ENCODE measurements around the gene ZNF784.

ZNF784 gene

DNA sequence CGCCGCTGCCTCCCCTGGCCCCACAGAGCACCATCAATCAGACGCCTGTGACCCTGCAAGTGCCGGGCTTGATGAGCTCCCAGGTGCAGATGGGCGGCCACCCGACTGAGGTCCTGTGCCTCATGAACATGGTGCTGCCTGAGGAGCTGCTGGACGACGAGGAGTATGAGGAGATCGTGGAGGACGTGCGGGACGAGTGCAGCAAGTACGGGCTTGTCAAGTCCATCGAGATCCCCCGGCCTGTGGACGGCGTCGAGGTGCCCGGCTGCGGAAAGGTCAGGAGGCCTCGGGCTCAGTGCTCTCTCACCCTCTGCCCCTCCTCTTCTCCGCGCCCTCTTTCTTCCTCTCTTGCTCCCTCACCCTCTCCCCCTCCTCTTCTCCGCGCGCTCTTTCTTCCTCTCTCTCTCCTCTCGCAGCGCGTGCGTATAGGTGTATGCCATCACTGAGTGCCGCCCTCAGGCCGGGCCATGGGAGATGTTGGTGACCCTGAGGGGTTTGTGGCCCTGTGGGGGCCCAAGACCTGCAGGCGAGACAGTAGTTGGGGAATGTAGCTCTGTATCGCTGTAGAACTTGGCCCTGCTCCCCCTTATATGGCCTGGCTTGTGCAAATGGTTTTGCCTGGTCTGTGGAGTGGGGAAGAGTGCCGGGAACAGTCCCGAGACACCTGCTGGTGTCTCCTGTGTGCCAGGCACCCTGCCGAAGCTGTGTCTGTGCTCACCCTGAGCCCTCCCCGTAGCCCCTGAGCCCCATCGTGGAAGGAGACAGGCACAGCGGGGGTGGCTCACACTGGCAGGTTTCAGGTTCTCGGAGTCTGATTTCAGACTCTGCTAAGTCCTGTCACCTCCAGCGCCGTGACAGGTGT is 45.3 kb upstream of the ZNF784 start:
- no peak overlapping the region for H3K27ac ChIP-seq
- no peak for DNase-seq (ENCODE audit: low spot score)
- ChIA-PET CTCF (no interaction called here), POLR2A (ENCODE audit: low non-redundant PET) (no interaction called here)
- TF ChIP-seq, protein P1, sequence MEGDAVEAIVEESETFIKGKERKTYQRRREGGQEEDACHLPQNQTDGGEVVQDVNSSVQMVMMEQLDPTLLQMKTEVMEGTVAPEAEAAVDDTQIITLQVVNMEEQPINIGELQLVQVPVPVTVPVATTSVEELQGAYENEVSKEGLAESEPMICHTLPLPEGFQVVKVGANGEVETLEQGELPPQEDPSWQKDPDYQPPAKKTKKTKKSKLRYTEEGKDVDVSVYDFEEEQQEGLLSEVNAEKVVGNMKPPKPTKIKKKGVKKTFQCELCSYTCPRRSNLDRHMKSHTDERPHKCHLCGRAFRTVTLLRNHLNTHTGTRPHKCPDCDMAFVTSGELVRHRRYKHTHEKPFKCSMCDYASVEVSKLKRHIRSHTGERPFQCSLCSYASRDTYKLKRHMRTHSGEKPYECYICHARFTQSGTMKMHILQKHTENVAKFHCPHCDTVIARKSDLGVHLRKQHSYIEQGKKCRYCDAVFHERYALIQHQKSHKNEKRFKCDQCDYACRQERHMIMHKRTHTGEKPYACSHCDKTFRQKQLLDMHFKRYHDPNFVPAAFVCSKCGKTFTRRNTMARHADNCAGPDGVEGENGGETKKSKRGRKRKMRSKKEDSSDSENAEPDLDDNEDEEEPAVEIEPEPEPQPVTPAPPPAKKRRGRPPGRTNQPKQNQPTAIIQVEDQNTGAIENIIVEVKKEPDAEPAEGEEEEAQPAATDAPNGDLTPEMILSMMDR (conservative IDR thresholded peaks at IDR 0.05; ENCODE audit: low read depth) = no peak

DNA sequence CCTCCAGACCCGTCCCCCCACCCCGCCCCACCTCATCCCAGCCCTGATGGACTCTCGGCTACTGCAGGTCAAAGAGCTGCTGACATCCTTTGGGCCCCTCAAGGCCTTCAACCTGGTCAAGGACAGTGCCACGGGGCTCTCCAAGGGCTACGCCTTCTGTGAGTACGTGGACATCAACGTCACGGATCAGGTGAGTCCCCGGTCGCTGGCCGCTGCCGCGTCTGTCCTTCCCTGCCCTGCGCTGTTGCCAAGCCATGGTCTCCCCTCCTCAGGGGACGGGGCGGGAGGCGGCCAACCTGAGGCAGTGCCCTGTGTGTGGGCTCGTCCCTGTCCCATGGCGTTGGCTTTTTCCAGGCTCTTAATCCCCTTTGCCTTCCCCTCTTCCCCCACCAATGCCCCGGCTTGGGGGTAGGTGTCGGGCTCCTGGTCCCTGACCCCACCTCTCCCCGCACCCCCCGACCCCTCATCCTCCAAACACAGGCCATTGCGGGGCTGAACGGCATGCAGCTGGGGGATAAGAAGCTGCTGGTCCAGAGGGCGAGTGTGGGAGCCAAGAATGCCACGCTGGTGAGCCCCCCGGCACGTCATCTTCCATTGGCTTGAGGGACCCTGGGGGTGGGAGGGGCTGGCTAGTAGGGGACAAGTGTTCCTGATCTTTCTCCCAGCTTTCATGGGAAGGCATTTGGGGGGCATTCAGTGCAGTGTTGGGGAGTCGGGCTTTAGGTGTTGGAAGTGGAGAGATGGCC is 44.4 kb upstream of the ZNF784 start:
- POLR2A ChIA-PET (ENCODE audit: low non-redundant PET) = no interaction called here
- CTCF ChIA-PET = interaction anchor here (1.5 kb wide), 1 partner anchor 12 kb away, joined by 3 read pairs; no protein-coding TSS in a partner anchor
- TF ChIP-seq, protein P1 (conservative IDR thresholded peaks at IDR 0.05; ENCODE audit: low read depth) = no peak
- no peak for DNase-seq (ENCODE audit: low spot score)
- peak overlapping the region; percentile 13; the same call in 1 of the 2 replicates for H3K27ac ChIP-seq

DNA sequence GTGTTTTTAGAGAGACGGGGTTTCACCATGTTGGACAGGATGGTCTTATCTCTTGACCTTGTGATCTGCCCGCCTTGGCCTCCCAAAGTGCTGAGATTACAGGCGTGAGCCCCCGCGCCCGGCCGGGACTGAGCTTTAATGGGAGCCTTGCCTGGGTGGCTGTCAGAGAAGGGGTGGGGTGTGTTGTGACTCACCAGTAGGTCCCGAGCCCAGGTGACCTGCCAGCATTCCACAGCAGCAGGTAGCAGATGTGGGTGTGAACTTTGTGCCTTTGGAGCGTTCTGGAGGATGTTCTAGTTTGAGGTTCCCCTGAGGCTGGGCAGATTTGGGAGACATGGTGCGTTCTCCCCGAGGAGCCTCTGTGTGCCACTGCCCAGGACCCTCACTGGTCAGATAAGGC is 43.6 kb upstream of the ZNF784 start:
- CTCF ChIA-PET = interaction anchor here (0.6 to 1.5 kb wide), 2 partner anchors 11 to 475 kb away, joined by 3 read pairs; no protein-coding TSS in a partner anchor
- peak overlapping the region; percentile 13; the same call in 1 of the 2 replicates for H3K27ac ChIP-seq
- TF ChIP-seq, protein P1 (conservative IDR thresholded peaks at IDR 0.05; ENCODE audit: low read depth) = no peak
- DNase-seq (ENCODE audit: low spot score) = peak; percentile 65
- POLR2A ChIA-PET (ENCODE audit: low non-redundant PET) = interaction anchor here (0.7 kb wide), 1 partner anchor 214 kb away, joined by 3 read pairs; no protein-coding TSS in a partner anchor

DNA sequence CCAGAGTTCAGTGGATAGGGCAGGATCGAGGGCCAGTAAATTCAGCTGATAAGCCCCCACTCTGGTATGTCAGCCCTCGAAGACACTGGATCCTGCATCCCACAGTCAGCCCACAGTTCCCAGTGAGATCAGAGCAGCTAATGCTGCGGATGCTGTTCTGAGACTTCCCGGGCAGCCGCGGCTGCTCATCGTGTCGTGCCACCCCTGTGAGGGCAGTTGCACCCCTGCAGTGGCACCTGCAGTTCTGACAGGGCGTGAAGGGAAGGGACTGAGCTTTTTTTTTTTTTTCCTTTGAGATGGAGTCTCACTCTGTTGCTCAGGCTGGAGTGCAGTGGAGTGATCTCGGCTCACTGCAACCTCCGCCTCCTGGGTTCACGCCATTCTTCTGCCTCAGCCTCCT is 43.1 kb upstream of the ZNF784 start:
- POLR2A ChIA-PET (ENCODE audit: low non-redundant PET) = interaction anchor here (0.7 kb wide), 1 partner anchor 214 kb away, joined by 3 read pairs; no protein-coding TSS in a partner anchor
- TF ChIP-seq, protein P1 (conservative IDR thresholded peaks at IDR 0.05; ENCODE audit: low read depth) = no peak
- no peak for DNase-seq (ENCODE audit: low spot score)
- CTCF ChIA-PET = interaction anchor here (1.5 kb wide), 1 partner anchor 11 kb away, joined by 3 read pairs; no protein-coding TSS in a partner anchor
- H3K27ac ChIP-seq = peak overlapping the region; percentile 13

DNA sequence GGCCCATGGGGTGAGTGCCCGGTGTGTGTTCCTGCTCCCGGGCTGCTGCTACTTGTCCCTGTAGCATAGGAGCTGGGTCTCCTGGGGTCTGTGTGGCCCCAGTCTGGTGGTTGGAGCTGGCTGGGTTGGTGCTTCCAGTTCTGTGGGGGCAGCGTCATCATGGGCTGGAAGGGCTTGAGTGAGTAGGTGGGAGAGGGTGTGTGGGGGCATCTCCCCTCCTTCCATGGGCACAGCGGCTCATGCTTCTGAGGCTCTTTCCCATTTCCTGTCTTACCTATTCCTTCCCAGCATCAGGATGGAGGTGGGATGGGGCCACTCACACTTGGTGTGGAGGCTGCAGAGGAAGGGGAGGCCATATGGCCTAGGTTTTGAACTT is 42.6 kb upstream of the ZNF784 start:
- ChIA-PET CTCF (interaction anchor here (0.6 kb wide), 1 partner anchor 9 kb away, joined by 3 read pairs; no protein-coding TSS in a partner anchor), POLR2A (ENCODE audit: low non-redundant PET) (no interaction called here)
- TF ChIP-seq, protein P1 (conservative IDR thresholded peaks at IDR 0.05; ENCODE audit: low read depth) = no peak
- DNase-seq (ENCODE audit: low spot score) = no peak
- peak overlapping the region; percentile 13 for H3K27ac ChIP-seq

DNA sequence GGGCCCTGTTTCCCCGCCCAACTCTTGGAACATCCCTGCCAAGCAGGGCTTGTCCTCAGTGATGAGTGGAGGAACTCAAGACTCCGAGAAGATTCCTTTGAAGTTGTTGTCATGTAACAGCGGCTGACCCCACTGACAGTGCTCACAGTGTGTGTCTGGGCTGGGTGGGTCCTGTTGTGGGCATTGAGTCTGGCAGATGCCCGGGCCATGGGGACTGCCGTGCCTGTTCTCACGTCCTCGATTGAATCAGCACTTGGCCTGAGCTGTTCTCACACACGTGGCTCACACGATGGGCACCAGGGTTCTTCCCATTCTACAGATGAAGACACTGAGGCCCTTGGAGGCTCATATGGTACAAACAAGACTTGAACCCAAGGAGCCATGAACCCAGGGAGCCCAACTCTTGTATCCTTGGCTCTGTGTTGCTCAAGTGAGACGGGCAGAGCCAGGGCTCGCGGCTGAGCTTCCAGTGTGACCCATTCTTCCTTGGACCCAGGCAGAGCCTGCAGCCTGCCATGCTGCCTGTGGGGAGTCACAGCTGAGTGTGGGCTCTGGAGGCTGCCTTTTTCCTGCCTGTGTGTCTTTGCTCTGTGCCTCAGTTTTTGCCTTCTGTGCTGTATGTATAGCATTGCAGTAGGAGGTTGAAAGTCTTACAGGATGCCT is 42.1 kb upstream of the ZNF784 start:
- peak overlapping the region; percentile 13 for H3K27ac ChIP-seq
- CTCF ChIA-PET = interaction anchor here (0.6 kb wide), 1 partner anchor 8 kb away, joined by 3 read pairs; no protein-coding TSS in a partner anchor
- TF ChIP-seq, protein P1 (conservative IDR thresholded peaks at IDR 0.05; ENCODE audit: low read depth) = no peak
- POLR2A ChIA-PET (ENCODE audit: low non-redundant PET) = no interaction called here
- no peak for DNase-seq (ENCODE audit: low spot score)
